ENCODE results near the gene ETS1. TPM values are rescaled to one million over a fixed set of nuclear protein-coding genes. Genes with fewer than 3 reads are reported as not detected.

ETS1 gene
- total RNA-seq, 1 donor = 67.3 TPM

DNA sequence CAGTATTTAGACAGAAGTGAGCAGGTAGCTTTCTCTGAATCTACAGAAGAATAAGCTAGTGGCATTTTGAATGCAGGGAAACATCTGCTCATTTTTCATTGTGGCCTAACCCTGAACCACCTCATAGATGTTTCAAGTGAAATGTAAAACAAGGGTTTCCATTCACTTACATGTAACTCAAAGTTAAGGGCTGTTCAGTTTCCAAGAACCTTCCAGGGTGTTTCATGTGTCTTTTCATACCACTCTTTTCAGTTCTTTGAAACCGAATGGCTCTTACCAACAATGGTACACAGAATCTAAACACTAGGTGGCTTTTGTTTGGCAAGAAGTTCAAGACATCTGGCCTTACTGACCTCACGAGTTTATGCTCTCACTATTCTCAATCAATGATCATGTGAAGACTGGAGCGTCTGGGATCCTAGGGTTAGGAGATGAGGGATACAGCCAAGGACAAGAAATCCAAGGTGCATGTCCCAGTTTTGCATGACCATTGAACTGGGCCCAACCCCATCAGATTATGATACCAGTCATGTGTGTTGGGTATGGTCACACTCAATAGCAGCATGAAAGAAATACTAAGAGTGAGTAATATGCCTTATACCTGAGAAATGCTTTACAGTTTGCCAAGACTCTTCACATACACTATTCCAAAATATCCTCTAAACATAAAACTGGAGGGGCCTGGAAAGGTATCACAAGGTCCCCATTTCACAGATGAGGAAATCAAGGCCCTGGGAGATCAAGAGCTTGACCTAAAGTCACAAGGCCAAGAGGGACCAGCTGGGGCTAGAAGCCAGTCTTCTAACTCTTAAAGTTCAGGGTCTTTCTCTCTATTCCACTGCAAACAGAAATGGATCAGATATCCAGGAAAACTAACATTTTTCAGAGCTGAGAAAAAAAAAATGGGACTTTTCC lies 92.7 kb downstream of the ETS1 start:
- Histone ChIP-seq H3K36me3 (ENCODE audit: insufficient read depth, low read length) (peaks cover 7% of the 10 kb centered on the region), H3K4me3 (ENCODE audit: insufficient read depth, low read length) (no peak overlapping the region), H3K27ac (ENCODE audit: low read depth, low read length) (peak overlapping the region; percentile 96), H4K20me1 (ENCODE audit: insufficient read depth, low read length) (peaks cover 20% of the 10 kb centered on the region), H3K4me2 (ENCODE audit: insufficient read depth, low read length) (no peak overlapping the region), H2AFZ (ENCODE audit: low read length) (no peak overlapping the region), H3K4me1 (ENCODE audit: insufficient read depth, low read length) (peaks cover 77% of the 10 kb centered on the region), H3K27me3 (ENCODE audit: insufficient read depth, low read length) (no peaks in the 10 kb centered on the region), H3K79me2 (ENCODE audit: insufficient read depth, low read length) (peaks cover 88% of the 10 kb centered on the region), H3K9me3 (ENCODE audit: low read depth, low read length) (no peaks in the 10 kb centered on the region)
- TF ChIP-seq, protein P1, sequence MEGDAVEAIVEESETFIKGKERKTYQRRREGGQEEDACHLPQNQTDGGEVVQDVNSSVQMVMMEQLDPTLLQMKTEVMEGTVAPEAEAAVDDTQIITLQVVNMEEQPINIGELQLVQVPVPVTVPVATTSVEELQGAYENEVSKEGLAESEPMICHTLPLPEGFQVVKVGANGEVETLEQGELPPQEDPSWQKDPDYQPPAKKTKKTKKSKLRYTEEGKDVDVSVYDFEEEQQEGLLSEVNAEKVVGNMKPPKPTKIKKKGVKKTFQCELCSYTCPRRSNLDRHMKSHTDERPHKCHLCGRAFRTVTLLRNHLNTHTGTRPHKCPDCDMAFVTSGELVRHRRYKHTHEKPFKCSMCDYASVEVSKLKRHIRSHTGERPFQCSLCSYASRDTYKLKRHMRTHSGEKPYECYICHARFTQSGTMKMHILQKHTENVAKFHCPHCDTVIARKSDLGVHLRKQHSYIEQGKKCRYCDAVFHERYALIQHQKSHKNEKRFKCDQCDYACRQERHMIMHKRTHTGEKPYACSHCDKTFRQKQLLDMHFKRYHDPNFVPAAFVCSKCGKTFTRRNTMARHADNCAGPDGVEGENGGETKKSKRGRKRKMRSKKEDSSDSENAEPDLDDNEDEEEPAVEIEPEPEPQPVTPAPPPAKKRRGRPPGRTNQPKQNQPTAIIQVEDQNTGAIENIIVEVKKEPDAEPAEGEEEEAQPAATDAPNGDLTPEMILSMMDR (IDR thresholded peaks at IDR 0.05; ENCODE audit: extremely low read depth, low read depth, low read length) = no peak
- DNase-seq (ENCODE audit: insufficient read length, low spot score, missing footprints) = peak; percentile 21

DNA sequence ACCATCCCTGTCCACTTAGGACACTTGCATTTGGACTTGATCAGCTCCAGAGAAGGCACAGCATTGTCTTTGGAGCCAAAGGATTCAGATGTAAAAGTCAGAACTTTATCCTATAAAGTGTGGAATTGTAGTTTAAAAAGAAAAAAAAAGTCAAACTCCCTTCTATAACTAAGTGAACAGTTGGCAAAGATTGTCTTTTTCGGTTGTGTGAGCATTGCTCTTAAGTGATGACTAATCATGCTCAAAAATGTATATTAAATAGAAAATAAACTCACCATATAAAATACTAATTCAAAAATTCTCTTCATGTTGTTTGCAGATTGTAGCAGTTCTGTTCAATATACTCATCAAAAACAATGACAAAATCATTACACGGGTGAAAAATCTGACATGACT lies 93.8 kb downstream of the ETS1 start:
- H3K27ac ChIP-seq (ENCODE audit: low read depth, low read length) = peak overlapping the region; percentile 63
- peaks cover 88% of the 10 kb centered on the region for H3K79me2 ChIP-seq (ENCODE audit: insufficient read depth, low read length)
- H3K36me3 ChIP-seq (ENCODE audit: insufficient read depth, low read length) = peaks cover 16% of the 10 kb centered on the region
- DNase-seq (ENCODE audit: insufficient read length, low spot score, missing footprints) = no peak
- peaks cover 22% of the 10 kb centered on the region for H4K20me1 ChIP-seq (ENCODE audit: insufficient read depth, low read length)
- H3K4me2 ChIP-seq (ENCODE audit: insufficient read depth, low read length) = peak overlapping the region; percentile 3
- H3K9me3 ChIP-seq (ENCODE audit: low read depth, low read length) = no peaks in the 10 kb centered on the region
- no peaks in the 10 kb centered on the region for H3K27me3 ChIP-seq (ENCODE audit: insufficient read depth, low read length)
- no peak overlapping the region for H2AFZ ChIP-seq (ENCODE audit: low read length)
- peaks cover 74% of the 10 kb centered on the region for H3K4me1 ChIP-seq (ENCODE audit: insufficient read depth, low read length)
- H3K4me3 ChIP-seq (ENCODE audit: insufficient read depth, low read length) = no peak overlapping the region
- TF ChIP-seq, protein P1 (IDR thresholded peaks at IDR 0.05; ENCODE audit: extremely low read depth, low read depth, low read length) = no peak

DNA sequence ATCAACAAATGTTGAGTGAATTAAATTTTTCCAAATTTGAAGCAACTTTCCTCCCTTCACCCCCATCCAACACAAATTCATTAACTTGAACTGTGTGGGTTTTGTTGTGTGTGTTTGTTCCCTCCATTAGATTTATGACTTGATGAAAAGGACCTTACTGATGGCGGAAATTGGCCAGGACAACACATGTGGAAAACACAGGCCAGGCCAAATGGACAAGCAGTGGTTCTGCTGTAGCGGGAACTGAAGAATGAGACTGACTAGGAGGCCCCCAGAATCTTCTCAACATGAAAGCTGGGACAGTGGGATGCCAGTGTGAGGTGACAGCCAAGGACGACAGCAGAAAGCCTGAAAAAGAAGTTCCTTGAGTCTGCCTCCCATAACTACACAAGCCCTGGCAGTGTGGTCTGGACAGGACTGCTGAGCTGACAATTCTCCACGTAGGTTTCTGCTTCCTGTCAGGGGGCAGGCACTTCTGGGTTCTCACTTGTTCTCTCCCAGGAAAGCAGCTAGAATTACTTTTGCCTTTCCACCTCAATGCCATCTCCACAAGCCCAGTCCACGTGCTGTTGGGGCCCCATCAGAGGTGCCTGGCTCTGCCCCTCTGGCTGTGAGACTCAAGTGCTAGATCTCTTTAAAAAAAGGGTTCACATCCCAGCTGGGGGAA lies 94.3 kb downstream of the ETS1 start:
- TF ChIP-seq, protein P1 (IDR thresholded peaks at IDR 0.05; ENCODE audit: extremely low read depth, low read depth, low read length) = no peak
- H3K27me3 ChIP-seq (ENCODE audit: insufficient read depth, low read length) = no peaks in the 10 kb centered on the region
- no peaks in the 10 kb centered on the region for H3K9me3 ChIP-seq (ENCODE audit: low read depth, low read length)
- H3K4me2 ChIP-seq (ENCODE audit: insufficient read depth, low read length) = peak overlapping the region; percentile 3
- H3K4me1 ChIP-seq (ENCODE audit: insufficient read depth, low read length) = peaks cover 74% of the 10 kb centered on the region
- peak overlapping the region; percentile 63 for H3K27ac ChIP-seq (ENCODE audit: low read depth, low read length)
- H3K36me3 ChIP-seq (ENCODE audit: insufficient read depth, low read length) = peaks cover 19% of the 10 kb centered on the region
- peaks cover 22% of the 10 kb centered on the region for H4K20me1 ChIP-seq (ENCODE audit: insufficient read depth, low read length)
- no peak overlapping the region for H3K4me3 ChIP-seq (ENCODE audit: insufficient read depth, low read length)
- H2AFZ ChIP-seq (ENCODE audit: low read length) = no peak overlapping the region
- no peak for DNase-seq (ENCODE audit: insufficient read length, low spot score, missing footprints)
- H3K79me2 ChIP-seq (ENCODE audit: insufficient read depth, low read length) = peaks cover 86% of the 10 kb centered on the region

DNA sequence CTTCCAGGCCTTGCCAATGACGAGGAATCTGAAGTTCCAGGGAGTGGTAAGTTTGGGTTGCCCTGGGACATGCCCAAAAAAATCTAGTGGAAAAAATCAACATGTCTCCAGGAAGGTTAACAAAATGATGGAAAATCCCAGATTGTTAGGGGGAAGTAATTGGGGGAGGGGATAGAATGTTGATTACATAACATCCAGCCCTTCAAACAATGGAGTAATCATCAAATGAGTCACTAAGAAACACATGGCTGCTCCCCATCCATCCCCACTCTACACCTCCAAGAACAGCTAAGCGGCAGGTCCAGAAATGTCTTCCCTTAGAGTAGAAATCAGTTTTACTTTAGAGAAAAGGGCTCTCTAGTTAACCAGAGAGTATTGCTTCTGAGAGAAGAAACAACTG lies 94.9 kb downstream of the ETS1 start:
- Histone ChIP-seq H4K20me1 (ENCODE audit: insufficient read depth, low read length) (peaks cover 21% of the 10 kb centered on the region), H2AFZ (ENCODE audit: low read length) (no peak overlapping the region), H3K4me1 (ENCODE audit: insufficient read depth, low read length) (peaks cover 70% of the 10 kb centered on the region), H3K27ac (ENCODE audit: low read depth, low read length) (peak overlapping the region; percentile 63), H3K36me3 (ENCODE audit: insufficient read depth, low read length) (peaks cover 23% of the 10 kb centered on the region), H3K27me3 (ENCODE audit: insufficient read depth, low read length) (no peaks in the 10 kb centered on the region), H3K4me2 (ENCODE audit: insufficient read depth, low read length) (no peak overlapping the region), H3K79me2 (ENCODE audit: insufficient read depth, low read length) (peaks cover 86% of the 10 kb centered on the region), H3K9me3 (ENCODE audit: low read depth, low read length) (no peaks in the 10 kb centered on the region), H3K4me3 (ENCODE audit: insufficient read depth, low read length) (no peak overlapping the region)
- DNase-seq (ENCODE audit: insufficient read length, low spot score, missing footprints) = peak; percentile 43
- TF ChIP-seq, protein P1 (IDR thresholded peaks at IDR 0.05; ENCODE audit: extremely low read depth, low read depth, low read length) = no peak
